NCI-H2227 (cell line): Measurements from ENCODE around the gene SLC27A1.
"Not testable (repeated sequence)": the region's sequence is repeated elsewhere in the genome, so short reads cannot be mapped to it uniquely, and the experiment has no call there.

Source experiments
- DNase-seq: peaks from one replicate; lab custom pipeline; 2025; ENCODE audit not compliant: unreplicated experiment; lab: John Stamatoyannopoulos, UW

The SLC27A1 gene

GRCh38 chr19:17486545-17487240 is 16.4 kb downstream of the SLC27A1 start:
- DNase-seq, result no peak

DNA sequence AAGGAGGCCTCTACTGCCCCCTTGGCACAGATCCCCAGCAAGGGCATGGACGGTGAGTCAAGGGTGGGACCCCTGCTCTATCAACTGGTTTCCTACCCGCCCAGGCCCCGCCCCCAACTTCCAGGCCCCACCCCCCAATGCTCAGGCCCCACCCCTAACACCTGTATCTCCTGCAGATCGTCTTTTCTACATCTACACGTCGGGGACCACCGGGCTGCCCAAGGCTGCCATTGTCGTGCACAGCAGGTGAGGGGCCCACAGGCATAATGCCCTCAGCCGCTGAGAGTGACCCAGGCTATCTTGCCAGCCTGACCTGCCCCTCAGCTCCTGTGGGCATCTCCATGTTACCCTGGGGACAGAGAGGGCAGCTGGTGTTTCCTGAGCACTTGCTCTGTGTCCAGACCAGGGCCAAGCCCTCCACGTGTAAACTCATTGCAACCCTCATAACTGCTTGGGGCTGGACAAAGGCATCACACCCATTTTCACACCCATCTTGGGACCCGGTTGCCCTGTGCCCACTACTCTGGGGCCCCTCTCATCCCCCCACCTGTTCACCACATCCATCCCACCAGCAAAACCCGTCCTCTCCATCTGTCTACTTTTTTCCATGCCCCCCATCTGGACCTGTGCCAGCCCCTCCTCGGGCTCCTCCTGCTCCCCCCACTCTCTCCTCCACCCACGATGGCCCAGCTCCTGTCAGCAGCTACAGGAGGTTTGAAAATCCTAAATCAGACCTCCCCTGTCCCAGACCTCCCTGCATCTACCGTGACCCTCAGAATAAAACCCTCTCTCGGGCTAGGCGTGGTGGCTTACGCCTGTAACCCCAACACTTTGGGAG is 17.2 kb downstream of the SLC27A1 start:
- DNase-seq, result no peak

DNA sequence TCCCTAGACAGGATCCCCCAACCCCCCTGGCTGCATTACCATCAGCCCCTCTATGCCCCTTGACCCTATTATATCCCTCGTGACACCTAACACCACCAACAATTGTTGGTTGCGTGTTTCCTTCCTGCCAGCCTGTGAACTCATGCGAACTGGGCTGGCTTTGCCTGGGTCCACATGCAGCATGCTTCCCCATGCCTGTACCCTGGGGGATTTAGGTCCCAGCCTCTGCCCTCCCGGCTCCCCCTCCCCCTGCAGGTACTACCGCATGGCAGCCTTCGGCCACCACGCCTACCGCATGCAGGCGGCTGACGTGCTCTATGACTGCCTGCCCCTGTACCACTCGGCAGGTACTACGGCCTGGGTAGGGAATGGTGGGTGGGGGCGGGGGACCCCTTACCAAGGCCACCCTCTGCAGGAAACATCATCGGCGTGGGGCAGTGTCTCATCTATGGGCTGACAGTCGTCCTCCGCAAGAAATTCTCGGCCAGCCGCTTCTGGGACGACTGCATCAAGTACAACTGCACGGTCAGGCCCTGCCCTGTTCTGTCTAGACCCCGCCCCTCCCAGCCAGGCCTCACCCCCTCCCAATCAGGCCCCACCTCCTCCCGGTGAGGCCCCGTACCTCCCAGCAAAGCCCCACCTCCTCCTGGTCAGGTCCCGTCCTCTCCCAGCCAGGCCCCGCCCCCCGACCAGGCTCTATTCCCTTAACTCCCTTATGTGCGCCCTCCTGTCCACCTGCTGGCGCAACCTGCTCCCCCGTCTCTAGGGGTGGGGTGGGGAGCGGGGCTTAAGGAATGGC is 18.5 kb downstream of the SLC27A1 start:
- peak; percentile 37 for DNase-seq

- no peak for DNase-seq
Measured at GRCh38 chr19:17489392-17490030, 19.2 kb downstream of the SLC27A1 start.

DNA sequence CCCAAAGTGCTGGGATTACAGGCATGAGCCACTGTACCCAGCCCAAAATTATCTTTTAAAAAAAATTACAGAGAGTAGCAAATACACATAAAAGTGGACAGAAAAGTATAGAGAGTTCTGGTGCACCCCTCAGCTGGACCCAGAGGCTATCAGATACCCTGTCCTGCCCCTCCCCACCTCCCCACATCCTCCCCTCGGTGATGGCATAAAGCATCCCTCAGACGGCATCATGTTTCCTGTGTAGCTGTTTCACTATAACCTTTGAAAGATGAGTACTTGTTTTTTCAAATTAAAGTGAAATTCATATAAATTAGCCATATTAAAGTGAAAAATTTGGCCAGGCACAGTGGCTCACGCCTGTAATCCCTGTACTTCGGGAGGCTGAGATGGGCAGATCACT is 20.1 kb downstream of the SLC27A1 start:
- no peak for DNase-seq

- no peak for DNase-seq
Measured at GRCh38 chr19:17491287-17491686, 21.0 kb downstream of the SLC27A1 start.

- DNase-seq, result no peak
Measured at GRCh38 chr19:17495639-17496296, 25.4 kb downstream of the SLC27A1 start.

DNA sequence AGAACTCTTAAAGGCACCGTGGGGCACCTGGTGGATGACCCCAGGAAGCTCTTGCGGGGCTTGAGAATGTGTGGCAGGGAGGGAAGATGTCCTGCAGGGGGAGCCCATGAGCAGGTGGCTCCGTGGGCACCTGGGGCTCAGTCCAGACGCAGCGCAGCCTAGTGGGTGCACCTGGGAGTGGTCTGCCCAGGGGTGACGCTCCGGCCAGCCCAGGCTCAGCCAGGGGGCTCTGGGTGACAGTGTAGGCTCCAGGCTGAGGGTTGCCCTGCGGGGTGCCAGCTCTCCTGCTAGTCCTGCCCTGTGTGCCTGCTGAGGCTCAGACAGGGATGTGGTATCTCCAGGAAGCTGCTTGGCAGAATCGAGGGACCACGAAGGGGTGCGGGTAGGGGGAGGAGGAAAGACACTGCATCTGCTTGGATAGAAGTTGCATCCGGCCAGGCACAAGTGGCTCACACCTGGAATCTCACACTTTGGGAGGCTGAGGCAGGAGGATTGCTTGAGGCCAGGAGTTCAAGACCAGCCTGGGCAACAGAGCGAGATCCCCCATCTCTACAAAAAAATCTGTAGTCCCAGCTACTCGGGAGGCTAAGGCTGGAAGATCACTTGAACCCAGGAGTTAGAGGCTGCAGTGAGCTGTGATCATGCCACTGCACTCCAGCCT is 26.1 kb downstream of the SLC27A1 start:
- peak; percentile 19 for DNase-seq

GRCh38 chr19:17497149-17497798 is 26.9 kb downstream of the SLC27A1 start:
- no peak for DNase-seq

DNA sequence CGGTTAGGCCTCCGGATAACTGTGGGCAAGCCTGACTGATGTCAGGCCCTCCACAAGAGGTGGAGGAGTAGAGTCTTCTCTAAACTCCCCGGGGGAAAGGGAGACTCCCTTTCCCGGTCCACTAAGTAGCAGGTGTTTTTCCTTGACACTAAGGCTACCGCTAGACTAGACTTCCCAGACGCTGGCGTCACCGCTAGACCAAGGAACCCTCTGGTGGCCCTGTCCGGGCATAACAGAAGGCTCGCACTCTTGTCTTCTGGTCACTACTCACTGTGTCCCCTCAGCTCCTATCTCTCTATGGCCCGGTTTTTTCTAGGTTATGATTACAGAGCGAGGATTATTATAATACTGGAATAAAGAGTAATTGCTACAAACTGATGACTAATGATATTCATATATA is 28.7 kb downstream of the SLC27A1 start:
- peak; percentile 24 for DNase-seq

GRCh38 chr19:17499648-17500446 is 29.5 kb downstream of the SLC27A1 start:
- no peak for DNase-seq

- no peak for DNase-seq
Measured at GRCh38 chr19:17500447-17501198, 30.3 kb downstream of the SLC27A1 start.

- DNase-seq, result no peak
Measured at GRCh38 chr19:17503240-17503639, 32.9 kb downstream of the SLC27A1 start.

DNA sequence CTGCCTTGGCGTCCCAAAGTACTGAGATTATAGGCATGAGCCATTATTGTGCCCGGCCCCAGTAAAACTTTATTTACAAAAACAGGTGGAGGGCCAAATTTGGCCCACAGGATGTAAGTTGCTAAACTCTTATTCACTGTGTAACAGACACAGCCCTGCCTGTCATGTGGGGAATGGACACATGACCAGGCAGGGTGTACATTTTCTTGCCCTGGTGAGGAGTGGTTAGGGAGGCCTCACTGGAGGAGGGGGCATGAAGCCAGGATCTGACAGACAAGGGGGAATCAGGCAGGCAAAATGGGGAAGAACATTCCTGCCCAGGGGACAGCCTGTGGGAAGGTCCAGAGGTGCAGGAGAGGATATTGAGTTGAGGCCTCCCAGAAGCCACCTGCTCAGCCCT is 33.7 kb downstream of the SLC27A1 start:
- no peak for DNase-seq

DNA sequence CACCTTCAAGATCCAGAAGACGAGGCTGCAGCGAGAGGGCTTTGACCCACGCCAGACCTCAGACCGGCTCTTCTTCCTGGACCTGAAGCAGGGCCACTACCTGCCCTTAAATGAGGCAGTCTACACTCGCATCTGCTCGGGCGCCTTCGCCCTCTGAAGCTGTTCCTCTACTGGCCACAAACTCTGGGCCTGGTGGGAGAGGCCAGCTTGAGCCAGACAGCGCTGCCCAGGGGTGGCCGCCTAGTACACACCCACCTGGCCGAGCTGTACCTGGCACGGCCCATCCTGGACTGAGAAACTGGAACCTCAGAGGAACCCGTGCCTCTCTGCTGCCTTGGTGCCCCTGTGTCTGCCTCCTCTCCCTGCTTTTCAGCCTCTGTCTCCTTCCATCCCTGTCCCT is 34.1 kb downstream of the SLC27A1 start:
- DNase-seq, result no peak

DNA sequence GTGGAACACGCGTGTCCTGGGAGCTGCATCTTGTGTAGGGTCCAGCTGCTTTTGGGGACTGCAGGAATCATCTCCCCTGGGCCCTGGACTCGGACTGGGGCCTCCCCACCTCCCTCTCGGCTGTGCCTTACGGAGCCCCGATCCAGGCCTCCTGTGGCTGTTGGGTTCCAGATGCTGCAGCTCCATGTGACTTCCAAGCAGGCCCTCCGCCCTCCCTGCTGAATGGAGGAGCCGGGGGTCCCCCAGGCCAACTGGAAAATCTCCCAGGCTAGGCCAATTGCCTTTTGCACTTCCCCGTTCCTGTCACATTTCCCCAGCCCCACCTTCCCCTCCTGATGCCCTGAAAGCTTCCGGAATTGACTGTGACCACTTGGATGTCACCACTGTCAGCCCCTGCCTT is 34.9 kb downstream of the SLC27A1 start:
- no peak for DNase-seq

DNA sequence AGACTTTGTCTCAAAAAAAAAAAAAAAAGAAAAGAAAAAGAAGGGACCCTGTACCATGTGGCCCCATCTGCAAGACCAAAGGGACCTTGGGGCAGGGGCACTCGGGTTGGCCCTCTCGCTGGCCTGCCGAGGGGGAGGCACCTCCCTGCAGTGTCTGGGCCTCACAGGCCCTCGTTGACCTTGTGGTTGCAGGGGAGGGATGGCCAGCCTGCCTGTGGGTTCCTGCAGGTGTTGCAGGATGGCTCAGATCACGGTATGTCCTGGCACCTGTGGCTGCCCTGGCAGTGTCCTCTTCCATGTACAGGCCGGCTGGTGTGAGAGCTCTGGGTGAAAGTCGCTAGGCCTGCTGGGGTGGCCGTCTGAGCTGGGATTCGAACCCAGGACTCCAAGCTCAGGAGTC is 36.4 kb downstream of the SLC27A1 start:
- no peak for DNase-seq

- not testable (repeated sequence) for DNase-seq
Measured at GRCh38 chr19:17508558-17508933, 38.2 kb downstream of the SLC27A1 start.
